ENCODE measurements around the gene LPP.

Gene LPP

DNA sequence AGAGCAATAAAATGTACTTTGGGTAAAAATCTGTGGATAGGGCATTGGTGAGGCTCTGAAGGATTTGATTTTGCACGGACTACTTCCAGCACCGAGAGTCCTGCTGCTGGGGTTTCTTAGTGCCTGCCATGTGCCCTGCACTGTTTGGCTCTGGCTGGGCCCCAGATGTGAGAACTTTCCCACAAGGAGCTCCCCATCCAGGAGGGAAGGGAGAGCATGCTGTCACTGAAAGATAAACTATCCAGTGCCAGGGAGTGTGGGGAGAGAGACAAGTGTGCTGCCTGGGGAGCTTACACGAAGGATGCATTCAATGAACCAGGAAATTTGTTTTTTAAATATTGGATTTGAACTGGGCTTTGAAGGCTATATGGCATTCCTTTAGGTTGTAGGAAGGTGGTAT lies 30.2 kb downstream of the LPP start:
- no peak overlapping the region for H3K27ac ChIP-seq
- TF ChIP-seq, protein P1, sequence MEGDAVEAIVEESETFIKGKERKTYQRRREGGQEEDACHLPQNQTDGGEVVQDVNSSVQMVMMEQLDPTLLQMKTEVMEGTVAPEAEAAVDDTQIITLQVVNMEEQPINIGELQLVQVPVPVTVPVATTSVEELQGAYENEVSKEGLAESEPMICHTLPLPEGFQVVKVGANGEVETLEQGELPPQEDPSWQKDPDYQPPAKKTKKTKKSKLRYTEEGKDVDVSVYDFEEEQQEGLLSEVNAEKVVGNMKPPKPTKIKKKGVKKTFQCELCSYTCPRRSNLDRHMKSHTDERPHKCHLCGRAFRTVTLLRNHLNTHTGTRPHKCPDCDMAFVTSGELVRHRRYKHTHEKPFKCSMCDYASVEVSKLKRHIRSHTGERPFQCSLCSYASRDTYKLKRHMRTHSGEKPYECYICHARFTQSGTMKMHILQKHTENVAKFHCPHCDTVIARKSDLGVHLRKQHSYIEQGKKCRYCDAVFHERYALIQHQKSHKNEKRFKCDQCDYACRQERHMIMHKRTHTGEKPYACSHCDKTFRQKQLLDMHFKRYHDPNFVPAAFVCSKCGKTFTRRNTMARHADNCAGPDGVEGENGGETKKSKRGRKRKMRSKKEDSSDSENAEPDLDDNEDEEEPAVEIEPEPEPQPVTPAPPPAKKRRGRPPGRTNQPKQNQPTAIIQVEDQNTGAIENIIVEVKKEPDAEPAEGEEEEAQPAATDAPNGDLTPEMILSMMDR (IDR thresholded peaks at IDR 0.05; ENCODE audit: low read depth, low read length, missing control alignments), result no peak
- H3K4me3 ChIP-seq (ENCODE audit: low read depth, low read length), result no peak overlapping the region
- no peaks in the 10 kb centered on the region for H3K27me3 ChIP-seq (replicated peaks)
- DNase-seq, result no peak
- no peaks in the 10 kb centered on the region for H3K36me3 ChIP-seq (replicated peaks)
- in situ Hi-C loops (cut with HindIII; ENCODE audit: low pct_ligation_motif_present, low sequenced_read_pairs), result no loop called here

DNA sequence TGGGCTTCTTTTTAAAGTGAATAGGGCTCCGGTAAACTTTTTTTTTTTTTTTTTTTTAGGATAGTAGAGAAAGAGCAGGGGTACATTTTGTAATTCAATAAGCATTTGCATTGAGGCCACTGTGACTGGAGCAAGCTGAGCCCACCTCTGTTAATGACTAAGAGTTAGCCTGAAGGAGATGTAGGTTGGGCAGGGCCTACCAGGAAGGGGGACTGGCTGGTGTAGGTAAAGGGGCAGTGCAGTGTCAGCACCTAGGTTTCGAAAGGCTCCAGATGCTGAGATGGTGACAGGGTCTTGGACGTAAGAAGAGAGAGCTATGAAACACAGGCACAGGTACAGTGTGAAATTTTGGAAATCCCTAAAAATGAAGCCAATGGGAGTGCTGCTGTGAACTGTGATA lies 30.7 kb downstream of the LPP start:
- H3K4me3 ChIP-seq (ENCODE audit: low read depth, low read length), result no peak overlapping the region
- DNase-seq, result no peak
- in situ Hi-C loops (cut with HindIII; ENCODE audit: low pct_ligation_motif_present, low sequenced_read_pairs), result no loop called here

DNA sequence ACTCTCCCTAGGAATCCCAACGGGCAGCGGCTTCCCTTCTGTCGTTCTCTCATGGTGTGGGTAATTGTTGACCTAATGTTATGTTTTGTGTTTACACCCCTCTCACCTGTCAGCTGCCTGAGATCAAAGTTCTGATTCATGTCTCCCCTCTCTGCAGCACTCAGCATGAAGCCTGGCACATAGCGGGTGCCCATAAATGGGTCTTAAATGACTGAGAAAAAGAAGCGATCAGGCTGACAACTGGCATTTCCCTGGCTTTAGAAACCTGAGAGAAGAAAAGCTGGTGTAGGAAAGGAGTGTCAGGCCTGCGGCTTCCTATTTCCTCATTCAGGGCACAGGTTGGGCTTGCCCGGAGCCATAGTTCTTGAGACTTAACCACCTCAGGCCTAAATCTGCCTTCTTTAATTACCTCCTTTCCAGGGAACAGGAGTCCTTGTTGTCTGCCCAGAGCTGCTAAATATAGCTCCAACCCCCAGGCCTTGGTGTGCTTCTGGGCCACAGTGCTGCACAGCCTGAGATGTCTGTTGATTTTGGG lies 31.8 kb downstream of the LPP start:
- TF ChIP-seq, protein P1 (IDR thresholded peaks at IDR 0.05; ENCODE audit: low read depth, low read length, missing control alignments), result no peak
- H3K27ac ChIP-seq, result no peak overlapping the region
- in situ Hi-C loops (cut with HindIII; ENCODE audit: low pct_ligation_motif_present, low sequenced_read_pairs), result no loop called here
- no peaks in the 10 kb centered on the region for H3K36me3 ChIP-seq (replicated peaks)
- no peak for DNase-seq
- H3K4me3 ChIP-seq (ENCODE audit: low read depth, low read length), result no peak overlapping the region
- H3K27me3 ChIP-seq (replicated peaks), result no peaks in the 10 kb centered on the region

More for the DNA sequence above, 30.7 kb downstream of the LPP start:
- TF ChIP-seq, protein P1 (IDR thresholded peaks at IDR 0.05; ENCODE audit: low read depth, low read length, missing control alignments), result no peak
- H3K36me3 ChIP-seq (replicated peaks), result no peaks in the 10 kb centered on the region
- H3K27ac ChIP-seq, result no peak overlapping the region
- no peaks in the 10 kb centered on the region for H3K27me3 ChIP-seq (replicated peaks)

DNA sequence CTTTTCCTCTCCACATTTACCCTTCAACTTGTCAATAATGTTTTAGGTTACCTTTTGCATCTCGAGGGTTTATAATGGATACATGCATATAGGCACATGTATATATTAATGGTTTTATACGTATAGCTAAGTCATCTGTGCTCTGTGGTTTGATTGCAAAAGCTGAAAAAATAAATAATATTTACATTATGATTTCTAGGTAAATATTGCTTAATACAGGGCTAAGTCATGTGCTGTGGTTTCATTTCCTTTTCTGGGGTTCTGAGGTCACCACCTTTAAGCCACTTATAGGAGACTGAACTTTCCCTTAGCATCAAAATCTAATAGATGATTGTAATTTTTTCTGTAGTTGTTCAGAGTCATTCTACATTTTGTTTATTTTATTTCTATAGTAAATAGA lies 33.1 kb downstream of the LPP start:
- no peak overlapping the region for H3K4me3 ChIP-seq (ENCODE audit: low read depth, low read length)
- in situ Hi-C loops (cut with HindIII; ENCODE audit: low pct_ligation_motif_present, low sequenced_read_pairs), result no loop called here
- H3K27ac ChIP-seq, result no peak overlapping the region
- no peaks in the 10 kb centered on the region for H3K36me3 ChIP-seq (replicated peaks)
- no peaks in the 10 kb centered on the region for H3K27me3 ChIP-seq (replicated peaks)
- no peak for DNase-seq
- TF ChIP-seq, protein P1 (IDR thresholded peaks at IDR 0.05; ENCODE audit: low read depth, low read length, missing control alignments), result no peak

DNA sequence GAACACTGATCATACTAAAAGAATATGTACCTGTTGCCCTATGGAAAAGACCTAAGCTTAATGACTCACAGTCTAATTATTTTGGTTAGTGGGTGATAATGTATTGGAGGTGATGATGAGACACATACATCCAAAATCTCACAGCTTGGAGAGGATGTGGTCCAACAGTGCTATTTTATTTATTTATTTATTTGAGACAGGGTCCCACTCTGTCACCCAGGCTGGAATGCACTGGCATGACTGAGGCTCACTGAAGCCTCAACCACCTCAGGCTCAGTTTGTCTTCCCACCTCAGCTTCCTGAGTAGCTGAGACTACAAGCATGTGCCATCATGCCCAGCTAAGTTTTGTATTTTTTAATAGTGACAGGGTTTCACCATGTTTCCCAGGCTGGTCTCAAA lies 35.0 kb downstream of the LPP start:
- TF ChIP-seq, protein P1 (IDR thresholded peaks at IDR 0.05; ENCODE audit: low read depth, low read length, missing control alignments), result no peak
- H3K36me3 ChIP-seq (replicated peaks), result peaks cover 3% of the 10 kb centered on the region
- no peaks in the 10 kb centered on the region for H3K27me3 ChIP-seq (replicated peaks)
- DNase-seq, result no peak
- no peak overlapping the region for H3K4me3 ChIP-seq (ENCODE audit: low read depth, low read length)
- no peak overlapping the region for H3K27ac ChIP-seq
- in situ Hi-C loops (cut with HindIII; ENCODE audit: low pct_ligation_motif_present, low sequenced_read_pairs), result no loop called here

DNA sequence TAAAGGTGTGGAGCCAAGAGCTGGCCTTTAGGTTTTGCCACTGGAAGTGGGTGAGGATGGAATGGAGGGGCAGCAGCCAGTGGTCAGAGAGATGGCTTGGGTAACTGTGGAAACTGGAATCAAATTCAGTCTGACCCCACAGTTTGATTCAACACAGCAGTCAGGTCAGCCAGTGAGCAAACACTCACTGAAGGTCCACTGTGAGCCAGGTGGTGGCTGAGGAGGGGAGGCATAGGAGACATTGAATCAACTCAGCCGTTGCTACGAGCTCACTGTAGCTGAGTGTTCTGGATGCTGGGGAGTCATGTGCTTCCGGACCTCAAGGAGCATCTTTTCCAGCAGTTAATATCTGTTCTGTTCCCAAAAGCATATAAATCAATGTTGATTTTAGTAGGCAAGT lies 37.5 kb downstream of the LPP start:
- Histone ChIP-seq H3K36me3 (replicated peaks) (peaks cover 3% of the 10 kb centered on the region), H3K4me3 (ENCODE audit: low read depth, low read length) (no peak overlapping the region), H3K27me3 (replicated peaks) (no peaks in the 10 kb centered on the region), H3K27ac (no peak overlapping the region)
- DNase-seq, result no peak
- TF ChIP-seq, protein P1 (IDR thresholded peaks at IDR 0.05; ENCODE audit: low read depth, low read length, missing control alignments), result no peak
- in situ Hi-C loops (cut with HindIII; ENCODE audit: low pct_ligation_motif_present, low sequenced_read_pairs), result no loop called here
